Stomach (tissue), 9 donors: Measurements from ENCODE around the gene COP1. TPM values are rescaled to one million over a fixed set of nuclear protein-coding genes. Genes with fewer than 3 reads are reported as not detected.

Source experiments
- DNase-seq, 2 donors: peaks; one replicate each; pipeline versions ENCODE4 v3.0.0 to v3.0.0-alpha.2; 2013 to 2019
- H3K27ac ChIP-seq, 5 donors: fragments of 200-600 bp in 4 of 5; sonication (generic) in 4 of 5; one replicate each; pipeline ENCODE4 v1.5.1; 2013 to 2019; ENCODE audit warnings: mild to moderate bottlenecking in 1 of 5, moderate library complexity in 1 of 5
- H3K27me3 ChIP-seq, 3 donors: fragments of 200-600 bp; sonication (generic); one replicate each; pipeline ENCODE4 v1.5.1; 2017 to 2019; ENCODE audit warnings: mixed run types in 1 of 3
- H3K36me3 ChIP-seq, 4 donors: fragments of 200-600 bp; sonication (generic); 1 replicate in 3 of 4; 2 replicates in 1 of 4; pipeline ENCODE4 v1.5.1; 2016 to 2019
- H3K4me1 ChIP-seq, 4 donors: fragments of 200-600 bp; sonication (generic); one replicate each; pipeline ENCODE4 v1.5.1; 2016 to 2019
- H3K4me3 ChIP-seq, 4 donors: fragments of 200-600 bp; sonication (generic) in 3 of 4; one replicate each; pipeline ENCODE4 v1.5.1; 2016 to 2019; ENCODE audit warnings: mild to moderate bottlenecking in 1 of 4
- H3K9me3 ChIP-seq, 4 donors: fragments of 200-600 bp; sonication (generic); one replicate each; pipeline ENCODE4 v1.5.1; 2016 to 2019
- EP300 ChIP-seq: sonication (generic); formaldehyde crosslinking; IDR thresholded peaks from one replicate; pipeline ENCODE4 v1.6.1; 2017; ENCODE audit warnings: antibody characterized with exemption
- POLR2A ChIP-seq, 4 donors: fragments of 450-650 bp; IDR thresholded peaks; one replicate each; pipeline ENCODE4 v1.6.1; 2016; ENCODE audit warnings: antibody characterized with exemption in 4 of 4, control low read depth in 2 of 4, mild to moderate bottlenecking in 1 of 4, moderate library complexity in 1 of 4
- POLR2AphosphoS5 ChIP-seq, 3 donors: sonication (generic); formaldehyde crosslinking; IDR thresholded peaks; one replicate each; pipeline ENCODE4 v1.6.1; 2016; ENCODE audit warnings: antibody characterized with exemption in 3 of 3
- WGBS, 5 donors: extraction: QIAGEN DNeasy Blood & Tissue Kit in 3 of 5; methylation state at CpG; one replicate each; pipeline versions ENCODE4 v1.1.5 to v1.1.7; 2013 to 2018; 5-methylcytosine and 5-hydroxymethylcytosine counted together
- intact Hi-C: fragments of 100-400 bp; cut with DNase I; formaldehyde crosslinking; loops from one replicate; pipeline ENCODE4 v1.15.1; 2023; ENCODE audit warnings: low total_unique reads
- polyA plus RNA-seq, 3 donors: library from polyadenylated mRNA; stranded (reverse); fragments of 200-250 nt; gene quantifications; one replicate each; pipeline ENCODE4 v1.2.3, GENCODE V29; 2013
- total RNA-seq, 5 donors: library from RNA; depleted of rRNA; stranded (reverse); fragments of >200 nt; gene quantifications; one replicate each; pipeline versions ENCODE4 v1.1.0 to v1.2.3, GENCODE V29; 2014 to 2016
- TF ChIP-seq, protein P1 (sequence below), 7 experiments: fragments of 450-650 bp in 4 of 7; fragments of 200-600 bp in 3 of 7; sonication (generic) in 3 of 7; IDR thresholded peaks; one replicate each; pipeline ENCODE4 v1.5.1; 2016 to 2019; ENCODE audit warnings: antibody characterized with exemption in 7 of 7, control low read depth in 2 of 7, mild to moderate bottlenecking in 1 of 7
- donor health status: healthy with polysubstance abuse.
- donor health status: Bipolar disorder and iron deficiency.
- donor health status: healthy.

COP1 gene
- total and polyA plus RNA-seq, 8 donors = 36.2 to 127 (median 55.1) TPM

DNA sequence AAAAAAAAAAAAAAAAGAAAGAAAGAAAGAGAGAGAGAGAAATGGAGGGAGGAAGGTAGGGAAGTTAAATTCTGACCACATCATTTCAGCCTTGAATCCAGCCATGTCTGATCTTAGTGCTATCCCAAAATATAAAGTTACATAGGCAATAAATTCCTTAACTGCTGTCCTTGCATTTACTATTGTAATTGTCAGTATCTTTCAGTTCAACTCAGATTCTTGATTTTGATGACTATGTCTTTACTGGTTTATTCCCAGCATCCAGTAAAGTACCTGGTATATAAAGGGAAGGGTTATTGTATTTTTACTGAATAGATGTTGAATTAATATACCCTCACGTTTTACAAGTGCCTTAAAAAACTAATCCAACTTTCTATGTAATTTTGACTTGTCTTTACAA is 8.9 kb upstream of the COP1 start:
- WGBS, 5 donors = 30 to 51% (median 42%) methylated on average over 1 of the region's 1 CpG
- Histone ChIP-seq H3K4me3 (no peak overlapping the region), H3K27ac (no peak overlapping the region), H3K36me3 (no peaks in the 10 kb centered on the region), H3K4me1 (peaks cover 0 to 11% (median 0%) of the 10 kb centered on the region in 4 donors), H3K27me3 (no peaks in the 10 kb centered on the region), H3K9me3 (no peaks in the 10 kb centered on the region)
- intact Hi-C loops = no loop called here
- no peak for DNase-seq
- TF ChIP-seq POLR2AphosphoS5 (IDR thresholded peaks at IDR 0.05) (no peak), POLR2A (IDR thresholded peaks at IDR 0.05) (no peak), EP300 (no peak)
- TF ChIP-seq, protein P1, sequence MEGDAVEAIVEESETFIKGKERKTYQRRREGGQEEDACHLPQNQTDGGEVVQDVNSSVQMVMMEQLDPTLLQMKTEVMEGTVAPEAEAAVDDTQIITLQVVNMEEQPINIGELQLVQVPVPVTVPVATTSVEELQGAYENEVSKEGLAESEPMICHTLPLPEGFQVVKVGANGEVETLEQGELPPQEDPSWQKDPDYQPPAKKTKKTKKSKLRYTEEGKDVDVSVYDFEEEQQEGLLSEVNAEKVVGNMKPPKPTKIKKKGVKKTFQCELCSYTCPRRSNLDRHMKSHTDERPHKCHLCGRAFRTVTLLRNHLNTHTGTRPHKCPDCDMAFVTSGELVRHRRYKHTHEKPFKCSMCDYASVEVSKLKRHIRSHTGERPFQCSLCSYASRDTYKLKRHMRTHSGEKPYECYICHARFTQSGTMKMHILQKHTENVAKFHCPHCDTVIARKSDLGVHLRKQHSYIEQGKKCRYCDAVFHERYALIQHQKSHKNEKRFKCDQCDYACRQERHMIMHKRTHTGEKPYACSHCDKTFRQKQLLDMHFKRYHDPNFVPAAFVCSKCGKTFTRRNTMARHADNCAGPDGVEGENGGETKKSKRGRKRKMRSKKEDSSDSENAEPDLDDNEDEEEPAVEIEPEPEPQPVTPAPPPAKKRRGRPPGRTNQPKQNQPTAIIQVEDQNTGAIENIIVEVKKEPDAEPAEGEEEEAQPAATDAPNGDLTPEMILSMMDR (IDR thresholded peaks at IDR 0.05) = no peak

DNA sequence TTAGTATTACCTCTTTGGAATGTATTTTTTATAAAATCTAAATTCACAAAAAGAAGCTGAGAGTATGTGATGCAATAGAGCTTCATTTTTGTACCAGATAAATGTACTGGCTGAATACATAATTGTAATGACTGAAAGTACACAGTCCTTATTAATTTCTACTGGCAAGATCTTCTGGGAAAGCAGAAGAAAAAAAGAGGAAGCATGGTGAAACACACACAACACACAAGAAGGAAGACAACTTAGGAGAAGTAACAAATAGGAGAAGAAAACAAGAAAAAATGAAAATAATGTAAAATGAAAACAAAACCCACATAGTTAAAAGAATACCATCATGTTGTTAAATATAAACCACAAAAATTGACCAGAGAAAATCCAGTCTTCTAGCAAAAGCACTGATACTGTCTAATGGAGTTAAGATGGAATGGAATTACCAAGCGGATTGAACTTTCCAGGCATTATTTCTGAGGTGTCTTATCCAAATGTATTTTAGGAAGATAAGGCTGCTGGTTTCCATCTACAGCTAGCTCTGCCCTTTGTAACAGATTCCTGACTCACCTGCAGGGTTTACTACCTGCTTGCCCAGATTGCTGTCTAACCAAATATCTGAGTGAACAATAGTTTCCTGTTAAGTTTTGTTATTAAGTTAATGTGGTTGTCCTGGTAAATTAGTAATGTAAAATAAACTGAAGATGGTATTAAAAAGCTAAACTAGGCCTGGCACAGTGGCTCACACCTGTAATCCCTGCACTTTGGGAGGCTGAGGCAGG is 4.5 kb upstream of the COP1 start:
- no peak for TF ChIP-seq EP300
- no peak for TF ChIP-seq POLR2A (IDR thresholded peaks at IDR 0.05)
- peak in 1 of 3 donors; percentile 27 for TF ChIP-seq POLR2AphosphoS5 (IDR thresholded peaks at IDR 0.05)
- no peak overlapping the region for H3K4me3 ChIP-seq
- no peaks in the 10 kb centered on the region for H3K27me3 ChIP-seq
- intact Hi-C loops = no loop called here
- H3K36me3 ChIP-seq = no peaks in the 10 kb centered on the region
- DNase-seq = peak in 1 of 2 donors; percentile 70
- H3K27ac ChIP-seq = peak overlapping the region in 2 of 5 donors; percentile 51 to 52
- peaks cover 5 to 28% (median 7%) of the 10 kb centered on the region in 4 donors for H3K4me1 ChIP-seq
- H3K9me3 ChIP-seq = no peaks in the 10 kb centered on the region
- 40 to 73% (median 49%) methylated on average over 1 of the region's 1 CpG for WGBS, 5 donors

DNA sequence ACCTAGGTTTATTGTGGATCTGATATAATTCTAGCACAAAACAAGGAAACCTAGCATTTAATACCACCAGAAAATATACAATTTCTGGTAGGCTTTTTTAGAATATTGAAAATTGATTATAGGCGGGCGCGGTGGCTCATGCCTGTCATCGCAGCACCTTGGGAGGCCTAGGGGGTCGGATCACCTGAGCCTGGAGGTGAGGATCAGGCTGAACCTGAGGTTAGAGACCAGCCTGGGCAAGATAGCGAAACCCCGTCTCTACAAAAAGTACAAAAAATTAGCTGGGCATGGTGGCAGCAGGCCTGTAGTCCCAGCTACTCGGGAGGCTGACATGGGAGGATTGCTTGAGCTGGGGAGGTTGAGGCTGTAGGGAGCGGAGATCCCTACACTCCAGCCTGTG is 948 bp upstream of the COP1 start:
- TF ChIP-seq POLR2A (IDR thresholded peaks at IDR 0.05) (no peak), POLR2AphosphoS5 (IDR thresholded peaks at IDR 0.05) (no peak), EP300 (no peak)
- TF ChIP-seq, protein P1 (IDR thresholded peaks at IDR 0.05) = no peak
- peak overlapping the region; percentile 73 to 86 (median 82) for H3K4me3 ChIP-seq
- peak in 1 of 2 donors; percentile 12 for DNase-seq

DNA sequence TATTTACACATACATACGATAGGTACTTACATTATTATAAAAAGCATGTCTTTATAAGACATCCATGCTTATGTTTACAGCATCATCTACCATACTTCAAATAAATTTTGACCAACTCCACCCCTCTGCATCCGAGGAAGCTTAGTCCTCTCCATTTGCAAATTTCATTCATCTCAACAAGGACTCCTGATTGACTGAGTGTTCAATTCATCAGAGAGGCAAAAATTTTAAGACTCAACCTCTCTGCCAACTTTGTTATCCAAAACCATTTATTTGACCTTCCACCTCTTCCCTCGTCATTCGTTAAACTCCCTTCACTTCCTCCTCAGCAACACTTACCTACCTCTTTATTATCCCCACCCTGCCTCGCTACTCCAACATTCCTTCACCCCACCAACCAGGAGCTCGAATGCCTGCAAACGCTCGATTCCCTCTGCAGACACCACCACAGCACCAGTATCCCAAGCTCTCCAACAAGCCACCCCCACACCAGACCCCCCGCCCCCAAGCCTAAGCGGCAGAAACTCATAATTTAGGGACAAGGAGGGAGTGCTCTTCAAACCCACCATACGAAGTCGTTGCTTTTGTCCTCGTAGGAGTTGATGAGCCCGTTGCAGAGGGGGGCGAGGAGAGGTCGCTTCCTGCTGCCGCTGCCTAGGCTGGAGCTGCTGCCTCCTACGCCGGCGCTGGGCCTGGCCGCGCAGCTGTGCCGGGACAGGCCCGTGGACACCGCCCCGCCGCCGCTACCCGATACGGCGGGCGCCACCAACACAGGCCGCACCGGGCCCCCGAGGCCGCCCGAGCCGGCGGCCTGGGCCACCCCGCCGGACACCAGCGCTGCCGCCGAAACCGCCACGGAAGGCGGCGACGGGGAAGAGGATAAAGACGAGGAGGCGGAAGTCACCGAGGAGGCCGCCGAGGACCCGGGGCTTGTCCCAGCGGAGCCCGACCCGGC is 803 bp downstream of the COP1 start:
- Histone ChIP-seq H3K36me3 (no peaks in the 10 kb centered on the region), H3K4me1 (peaks cover 29 to 68% (median 36%) of the 10 kb centered on the region in 4 donors), H3K27ac (peak overlapping the region; percentile 97 to 98 (median 98)), H3K4me3 (peak overlapping the region; percentile 73 to 86 (median 82)), H3K27me3 (no peaks in the 10 kb centered on the region), H3K9me3 (no peaks in the 10 kb centered on the region)
- peak; percentile 40 to 76 for DNase-seq
- intact Hi-C loops = no loop called here
- WGBS, 5 donors = 0 to 1% (median 0%) methylated on average over 15 to 58 of the region's 58 CpGs
- no peak for TF ChIP-seq POLR2A (IDR thresholded peaks at IDR 0.05)
- TF ChIP-seq, protein P1 (IDR thresholded peaks at IDR 0.05) = no peak
- peak in 1 of 3 donors; percentile 53 for TF ChIP-seq POLR2AphosphoS5 (IDR thresholded peaks at IDR 0.05)
- TF ChIP-seq EP300 = no peak

More for the DNA sequence above, 948 bp upstream of the COP1 start:
- Histone ChIP-seq H3K27ac (peak overlapping the region in 4 of 5 donors; percentile 97 to 98 (median 98)), H3K36me3 (no peaks in the 10 kb centered on the region), H3K27me3 (no peaks in the 10 kb centered on the region), H3K4me1 (peaks cover 23 to 59% (median 33%) of the 10 kb centered on the region in 4 donors), H3K9me3 (no peaks in the 10 kb centered on the region)
- intact Hi-C loops = no loop called here
- WGBS, 5 donors = 35 to 50% (median 38%) methylated on average over 9 of the region's 9 CpGs
